Prostate gland (tissue), 2 donors: Measurements from ENCODE around the gene ELK3.

ENCODE experiments used
- CTCF ChIP-seq, 4 experiments: fragments of 200-600 bp in 2 of 4; fragments of 450-650 bp in 2 of 4; sonication (generic) in 2 of 4; IDR thresholded peaks; 1 replicate in 3 of 4; 2 replicates in 1 of 4; pipeline ENCODE4 v1.5.1; 2016 to 2019; ENCODE audit warnings: antibody characterized with exemption in 4 of 4, mild to moderate bottlenecking in 2 of 4, moderate library complexity in 2 of 4
- POLR2A ChIP-seq: fragments of 450-650 bp; IDR thresholded peaks from one replicate; pipeline ENCODE4 v1.6.1; 2016; ENCODE audit warnings: antibody characterized with exemption, mild to moderate bottlenecking
- POLR2AphosphoS5 ChIP-seq: sonication (generic); formaldehyde crosslinking; IDR thresholded peaks from one replicate; pipeline ENCODE4 v1.6.1; 2017; ENCODE audit warnings: antibody characterized with exemption

- TF ChIP-seq POLR2AphosphoS5 (no peak), CTCF (IDR thresholded peaks at IDR 0.05) (no peak), POLR2A (no peak)
These were observed 63.5 kb downstream of the ELK3 start for GRCh38 chr12:96257550-96258103.
